Measurements from ENCODE around the gene CXorf49.
"Not testable (repeated sequence)": the region's sequence is repeated elsewhere in the genome, so short reads cannot be mapped to it uniquely, and the experiment has no call there.

Gene CXorf49

GRCh38 chrX:71718185-71718584 lies at the start of gene CXorf49:
Gene CXorf49, minus strand, starts transcription at chrX:71718285. Its CDS starts 134 bp downstream, at chrX:71718151.
- DNase-seq (ENCODE audit: low read depth in 1 of 2, low spot score in 1 of 2) = not testable (repeated sequence)

DNA sequence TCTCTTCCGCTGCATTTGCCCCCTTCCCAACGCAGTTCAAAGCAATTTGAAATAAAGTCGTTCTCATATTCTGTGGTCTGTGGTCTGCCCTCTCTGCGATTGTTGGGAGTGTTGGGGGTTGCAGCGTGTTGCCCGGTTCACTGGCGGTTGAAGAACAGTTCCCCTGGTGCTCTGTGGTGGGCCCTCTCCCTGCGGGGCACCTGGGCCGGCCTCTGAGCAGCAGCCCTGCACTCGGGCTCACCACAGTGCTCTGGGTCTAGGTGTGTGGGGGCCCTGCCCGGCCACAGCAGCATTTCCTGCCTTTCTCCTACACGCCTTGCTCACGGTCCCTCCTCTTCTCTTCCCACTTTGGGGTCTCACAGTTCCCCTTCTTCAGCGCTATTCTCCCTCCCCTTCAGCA lies 49.0 kb upstream of the CXorf49 start:
- DNase-seq (ENCODE audit: low read depth in 1 of 2, low spot score in 1 of 2) = not testable (repeated sequence)

GRCh38 chrX:71765613-71766012 lies 47.5 kb upstream of the CXorf49 start:
- not testable (repeated sequence) for DNase-seq (ENCODE audit: low read depth in 1 of 2, low spot score in 1 of 2)

GRCh38 chrX:71764832-71765231 lies 46.7 kb upstream of the CXorf49 start:
- DNase-seq (ENCODE audit: low read depth in 1 of 2, low spot score in 1 of 2) = not testable (repeated sequence)

- DNase-seq (ENCODE audit: low read depth in 1 of 2, low spot score in 1 of 2) = not testable (repeated sequence)
Measured at GRCh38 chrX:71763049-71763448, 45.0 kb upstream of the CXorf49 start, which contains the start of gene CXorf49B. Gene CXorf49B, plus strand, starts transcription at chrX:71763349. Its CDS starts 75 bp downstream, at chrX:71763424.

GRCh38 chrX:71760688-71761281 lies 42.7 kb upstream of the CXorf49 start:
- not testable (repeated sequence) for DNase-seq (ENCODE audit: low read depth in 1 of 2, low spot score in 1 of 2)

DNA sequence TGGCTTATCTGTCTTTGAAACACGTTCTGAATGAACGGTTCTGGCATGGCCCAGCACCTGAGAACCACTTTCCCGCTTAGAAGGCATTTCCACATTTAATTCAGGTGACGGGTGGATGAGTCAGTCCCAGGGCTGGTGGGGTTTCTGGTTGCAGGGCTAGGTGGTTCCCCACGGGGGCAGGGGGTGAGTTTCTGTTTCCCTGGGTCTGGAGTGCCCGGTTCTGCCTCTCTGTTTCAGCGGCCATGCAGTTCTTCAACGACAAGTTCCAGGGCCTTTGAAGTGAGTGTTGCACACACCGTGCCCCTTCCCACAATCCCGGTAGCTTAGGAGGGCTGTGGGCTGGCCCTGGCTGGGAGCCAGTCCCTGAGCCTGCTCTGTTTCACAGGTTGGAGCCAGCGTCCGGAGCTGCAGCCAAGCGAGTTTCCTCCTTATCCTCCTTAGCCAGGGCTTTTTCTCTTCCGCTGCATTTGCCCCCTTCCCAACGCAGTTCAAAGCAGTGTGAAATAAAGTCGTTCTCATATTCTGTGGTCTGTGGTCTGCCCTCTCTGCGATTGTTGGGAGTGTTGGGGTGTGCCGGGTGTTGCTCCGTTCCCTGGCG lies 2.3 kb upstream of the CXorf49 start:
- DNase-seq (ENCODE audit: low read depth in 1 of 2, low spot score in 1 of 2) = not testable (repeated sequence)

DNA sequence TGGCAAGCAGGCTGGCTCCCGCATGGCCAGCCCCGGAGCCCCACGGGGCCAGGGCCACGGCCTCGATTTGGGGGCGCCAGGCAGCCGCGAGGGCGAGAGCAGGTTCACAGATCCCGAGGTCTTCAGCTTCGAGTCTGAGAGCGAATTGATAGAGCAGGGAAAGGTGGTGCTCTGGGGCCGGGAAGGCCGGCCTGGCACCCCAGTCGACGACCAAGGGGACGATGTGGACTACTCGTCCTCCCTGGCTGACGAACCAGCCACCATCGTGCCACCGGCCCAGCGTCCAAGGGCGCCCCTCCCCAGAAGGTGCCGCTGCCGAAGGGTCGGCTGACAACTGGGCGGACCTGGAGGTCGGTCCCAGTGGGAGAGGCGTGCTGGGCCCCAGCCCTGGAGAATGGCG lies 1.1 kb upstream of the CXorf49 start:
- not testable (repeated sequence) for DNase-seq (ENCODE audit: low read depth in 1 of 2, low spot score in 1 of 2)

GRCh38 chrX:71716323-71716722 lies 1.8 kb downstream of the CXorf49 start:
- DNase-seq (ENCODE audit: low read depth in 1 of 2, low spot score in 1 of 2) = not testable (repeated sequence)

- DNase-seq (ENCODE audit: low read depth in 1 of 2, low spot score in 1 of 2) = not testable (repeated sequence)
Measured at GRCh38 chrX:71715551-71715950, 2.5 kb downstream of the CXorf49 start.

- not testable (repeated sequence) for DNase-seq (ENCODE audit: low read depth in 1 of 2, low spot score in 1 of 2)
Measured at GRCh38 chrX:71714064-71714463, 4.0 kb downstream of the CXorf49 start.

DNA sequence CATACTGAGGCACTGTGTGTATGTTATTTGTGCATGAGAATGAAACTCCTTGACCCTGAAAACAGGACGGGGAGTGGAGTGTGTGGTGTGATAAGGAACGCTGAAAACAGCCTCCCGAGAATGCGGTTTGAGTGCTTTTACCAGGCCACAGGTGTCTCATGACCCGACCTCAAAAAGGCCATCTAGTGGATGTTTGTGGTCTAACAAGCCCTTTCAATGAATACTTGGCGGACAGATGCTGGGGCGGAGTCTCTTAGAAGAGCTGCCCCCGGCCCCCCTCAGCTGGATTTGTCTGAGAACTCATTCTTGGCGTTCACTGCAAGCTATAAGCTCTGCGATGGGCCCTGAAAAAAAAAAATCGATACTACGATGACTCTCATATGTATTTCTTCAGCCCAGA lies 15.2 kb downstream of the CXorf49 start:
- not testable (repeated sequence) for DNase-seq (ENCODE audit: low read depth in 1 of 2, low spot score in 1 of 2)

DNA sequence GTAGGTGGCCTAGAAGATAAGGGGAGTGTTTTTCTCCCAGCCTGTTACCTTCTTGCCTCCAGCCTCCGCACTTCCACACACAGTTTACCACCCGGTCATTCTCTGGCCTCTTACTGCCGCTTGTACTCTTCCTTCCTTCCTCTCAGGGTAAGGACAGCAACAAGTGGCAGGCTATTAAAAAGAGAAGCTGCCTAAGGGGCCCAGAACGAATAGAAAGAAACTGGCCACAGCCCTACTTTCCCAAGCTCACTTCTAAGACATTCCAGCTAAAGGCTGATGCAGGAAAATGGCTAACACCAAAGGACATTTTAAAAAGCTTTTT lies 19.1 kb downstream of the CXorf49 start:
- DNase-seq (ENCODE audit: low read depth in 1 of 2, low spot score in 1 of 2) = not testable (repeated sequence)

GRCh38 chrX:71698299-71699022 lies 19.6 kb downstream of the CXorf49 start:
- DNase-seq (ENCODE audit: low read depth in 1 of 2, low spot score in 1 of 2) = not testable (repeated sequence)

DNA sequence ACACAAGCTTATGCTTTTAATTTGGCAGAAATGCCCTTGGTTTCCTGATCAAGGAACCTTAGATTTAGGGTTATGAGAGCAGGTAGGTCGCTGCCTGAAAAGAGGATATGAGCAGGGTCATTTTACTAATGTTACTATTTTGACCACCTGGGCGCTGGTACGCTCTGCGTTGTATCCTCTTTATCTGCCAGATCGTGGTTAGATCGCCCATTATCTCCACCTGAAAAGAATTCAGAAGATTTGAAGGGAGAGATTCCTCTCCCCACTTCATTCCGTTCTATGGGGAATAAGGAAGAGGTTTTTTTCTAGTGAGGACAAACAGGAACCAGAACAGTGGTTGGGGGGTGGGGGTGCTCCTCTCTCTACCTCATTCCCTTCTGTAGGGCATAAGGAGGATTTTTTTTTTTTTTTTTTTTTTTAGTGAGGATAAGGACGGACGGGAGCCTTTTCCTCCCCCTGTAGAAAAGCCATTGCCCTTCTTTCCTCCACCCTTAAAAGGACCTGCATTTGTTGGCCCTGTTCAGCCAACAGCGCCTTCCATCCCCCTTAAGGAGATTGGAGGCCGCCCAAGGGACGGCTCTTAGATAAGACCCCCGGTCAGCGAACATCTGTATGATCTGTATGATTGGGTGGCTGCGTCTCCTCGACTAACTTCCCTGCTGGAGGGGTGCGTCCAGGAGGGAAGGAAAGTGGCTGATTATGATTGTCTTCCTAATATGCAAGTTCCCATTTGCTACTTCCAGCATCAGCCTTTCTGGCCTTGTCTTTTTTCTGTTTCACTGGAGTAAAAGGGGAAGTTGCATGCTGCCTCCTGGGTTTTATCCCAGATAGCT lies 20.4 kb downstream of the CXorf49 start:
- DNase-seq (ENCODE audit: low read depth in 1 of 2, low spot score in 1 of 2) = not testable (repeated sequence)

GRCh38 chrX:71696641-71697465 lies 21.2 kb downstream of the CXorf49 start:
- DNase-seq (ENCODE audit: low read depth in 1 of 2, low spot score in 1 of 2) = not testable (repeated sequence)

DNA sequence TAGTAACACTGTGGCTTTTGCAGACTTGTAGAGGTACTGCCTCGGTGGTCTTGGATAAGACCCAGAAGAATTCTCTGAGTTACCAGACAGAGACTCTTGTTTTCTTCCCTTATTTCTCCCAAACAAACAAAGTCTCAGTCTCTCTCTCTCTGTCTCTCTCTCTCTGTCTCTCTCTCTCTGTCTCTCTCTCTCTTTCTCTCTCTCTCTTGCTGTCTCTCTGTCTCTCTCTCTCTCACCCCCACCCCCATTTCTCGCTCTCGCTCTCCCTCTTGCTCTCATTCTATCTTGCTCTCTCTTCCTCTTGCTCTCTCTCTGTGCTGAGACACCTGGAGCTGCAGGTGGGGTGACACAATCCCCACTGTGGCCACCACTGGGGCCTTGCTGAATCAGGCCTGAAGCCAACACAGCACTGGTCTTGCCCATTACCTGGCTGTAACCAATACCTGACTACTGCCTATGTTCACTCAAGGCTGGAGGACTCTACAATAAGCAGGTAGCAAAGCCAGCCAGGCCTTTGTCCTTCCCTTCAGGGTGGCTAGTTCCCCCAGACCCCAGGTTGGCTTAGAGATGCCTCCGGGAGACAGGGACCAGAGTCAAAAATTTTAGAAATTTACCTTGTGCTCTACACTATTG lies 38.4 kb downstream of the CXorf49 start:
- DNase-seq (ENCODE audit: low read depth in 1 of 2, low spot score in 1 of 2) = no peak

GRCh38 chrX:71677195-71677594 lies 40.9 kb downstream of the CXorf49 start:
- not testable (repeated sequence) for DNase-seq (ENCODE audit: low read depth in 1 of 2, low spot score in 1 of 2)

DNA sequence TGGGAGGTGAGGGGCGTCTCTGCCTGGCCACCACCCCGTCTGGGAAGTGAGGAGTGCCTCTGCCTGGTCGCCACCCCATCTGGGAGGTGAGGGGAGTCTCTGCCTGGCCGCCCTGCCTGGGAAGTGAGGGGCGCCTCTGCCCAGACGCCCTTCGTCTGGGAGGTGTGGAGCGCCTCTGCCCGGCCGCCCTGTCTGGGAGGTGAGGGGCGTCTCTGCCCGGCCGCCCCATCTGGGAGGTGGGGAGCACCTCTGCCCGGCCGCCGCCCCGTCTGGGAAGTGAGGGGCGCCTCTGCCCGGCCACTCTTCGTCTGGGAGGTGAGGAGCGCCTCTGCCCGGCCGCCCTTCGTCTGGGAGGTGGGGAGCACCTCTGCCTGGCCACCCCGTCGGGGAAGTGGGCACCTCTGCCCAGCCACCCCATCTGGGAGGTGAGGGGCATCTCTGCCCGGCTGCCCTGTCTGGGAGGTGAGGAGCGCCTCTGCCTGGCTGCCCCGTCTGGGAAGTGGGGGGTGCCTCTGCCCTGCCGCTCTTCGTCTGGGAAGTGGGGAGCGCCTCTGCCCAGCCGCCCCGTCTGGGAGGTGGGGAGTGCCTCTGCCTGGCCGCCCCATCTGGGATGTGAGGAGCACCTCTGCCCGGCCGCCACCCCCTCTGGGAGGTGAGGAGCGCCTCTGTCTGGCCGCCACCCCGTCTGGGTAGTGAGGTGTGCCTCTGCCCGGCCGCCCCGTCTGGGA lies 41.9 kb downstream of the CXorf49 start:
- not testable (repeated sequence) for DNase-seq (ENCODE audit: low read depth in 1 of 2, low spot score in 1 of 2)

Measured in stimulated activated CD4-positive, alpha-beta T cell treated with anti-CD3 and anti-CD28 coated beads, Interleukin-15, amount 100 ng/mL, for 1 hour (primary cell).